ENCODE results near the gene SCN10A.

DNA sequence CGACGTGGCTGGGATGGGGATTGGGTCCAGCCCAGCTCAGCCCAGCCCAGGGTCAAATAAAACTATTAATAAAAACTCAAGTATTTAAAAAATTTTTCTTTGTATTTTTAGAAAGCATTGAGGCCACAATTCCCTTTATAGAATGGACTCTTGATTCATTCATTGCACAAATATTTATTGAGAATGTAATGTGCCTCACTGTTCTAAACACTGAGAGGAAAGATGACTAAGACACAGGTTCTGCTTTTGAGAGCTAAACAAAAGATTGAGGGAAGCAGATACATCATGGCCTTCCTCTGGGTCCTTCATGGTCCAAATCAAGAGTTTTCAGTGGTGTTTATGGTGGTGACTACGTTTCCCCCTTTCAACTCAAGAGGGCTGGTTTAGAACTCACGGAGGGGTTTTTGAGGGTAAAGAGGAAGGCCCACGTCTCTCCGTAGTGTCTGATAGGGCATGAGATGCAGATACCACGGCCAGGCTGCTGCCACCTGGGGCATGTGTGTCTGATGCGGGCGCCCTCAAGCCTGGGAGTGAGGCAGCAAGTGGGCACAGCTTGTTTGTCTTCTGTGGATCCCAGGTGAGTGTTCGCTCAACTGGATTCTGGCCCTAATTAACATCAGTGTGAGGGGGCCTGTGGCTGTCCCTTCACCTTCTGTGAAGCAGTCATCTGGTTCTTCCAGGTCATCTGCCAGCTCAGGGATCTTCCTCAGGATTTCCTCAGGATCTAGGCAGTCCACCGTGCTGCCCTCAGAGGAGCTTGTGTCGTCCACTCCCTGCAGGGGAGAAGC is 93.0 kb downstream of the SCN10A start:
- TF ChIP-seq POLR2A (IDR thresholded peaks at IDR 0.05; ENCODE audit: low read depth, low read length) (no peak), TAF1 (IDR thresholded peaks at IDR 0.05; ENCODE audit: low read depth, low read length) (no peak)

Data from GM12891 (cell line).